Gastrocnemius medialis (tissue), 4 donors: ENCODE measurements around the gene CIB4.

Source experiments
- CTCF ChIP-seq, 5 experiments: fragments of 450-650 bp in 3 of 5; fragments of 200-600 bp in 2 of 5; sonication (generic) in 2 of 5; IDR thresholded peaks in 4 of 5; conservative IDR thresholded peaks in 1 of 5; 1 replicate in 4 of 5; 2 replicates in 1 of 5; pipeline ENCODE4 v1.5.1; 2016 to 2019; ENCODE audit warnings: antibody characterized with exemption in 5 of 5, mild to moderate bottlenecking in 3 of 5, moderate library complexity in 3 of 5
- POLR2A ChIP-seq, 2 donors: fragments of 450-650 bp; IDR thresholded peaks; one replicate each; pipeline ENCODE4 v1.6.1; 2017; ENCODE audit warnings: antibody characterized with exemption in 2 of 2, mild to moderate bottlenecking in 2 of 2, moderate library complexity in 2 of 2

- TF ChIP-seq CTCF (IDR thresholded peaks at IDR 0.05 in 4 of 5, conservative IDR thresholded peaks at IDR 0.05 in 1 of 5) (no peak), POLR2A (IDR thresholded peaks at IDR 0.05) (no peak)
These were observed 107.5 kb downstream of the CIB4 start for GRCh38 chr2:26533661-26534060.
